Activated CD8-positive, alpha-beta memory T cell treated with anti-CD3 and anti-CD28 coated beads, Interleukin-2, amount 50 U/mL, for 1 hour (primary cell): ENCODE measurements around the gene ARMC9.

Source experiments
- DNase-seq: peaks from one replicate; pipeline ENCODE4 v3.0.0-alpha.2; 2020; ENCODE audit errors: extremely low read depth

ARMC9 gene

GRCh38 chr2:231308631-231309428 is 110.4 kb downstream of the ARMC9 start:
- DNase-seq: no peak

- DNase-seq: no peak
These were observed 113.6 kb downstream of the ARMC9 start for GRCh38 chr2:231312066-231312465.

- DNase-seq: no peak
These were observed 117.5 kb downstream of the ARMC9 start for GRCh38 chr2:231315896-231316295.

- no peak for DNase-seq
These were observed 119.1 kb downstream of the ARMC9 start for GRCh38 chr2:231317579-231317978.

DNA sequence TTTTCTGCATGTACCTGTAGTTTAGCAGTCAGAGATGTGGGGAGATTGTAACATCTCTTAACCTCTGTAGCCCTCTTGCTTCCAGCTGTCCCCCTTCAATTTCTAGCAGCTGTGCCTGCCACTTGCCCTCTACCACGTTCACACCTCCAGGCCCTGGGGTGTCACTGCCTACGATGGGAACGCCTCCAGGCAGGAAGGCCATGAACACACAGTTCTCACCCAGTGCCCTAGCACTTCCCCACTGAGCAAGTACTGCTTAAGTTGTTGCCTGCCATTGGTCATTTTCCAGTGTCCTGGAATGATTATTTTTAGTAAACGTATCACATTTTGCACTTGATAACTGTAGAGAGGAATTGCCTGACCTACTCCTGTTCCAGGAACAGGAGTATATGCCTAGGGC is 120.0 kb downstream of the ARMC9 start:
- no peak for DNase-seq

GRCh38 chr2:231318954-231319353 is 120.5 kb downstream of the ARMC9 start:
- DNase-seq: no peak

- DNase-seq: no peak
These were observed 121.4 kb downstream of the ARMC9 start for GRCh38 chr2:231319867-231320266.

GRCh38 chr2:231321021-231321420 is 122.6 kb downstream of the ARMC9 start:
- no peak for DNase-seq

- no peak for DNase-seq
These were observed 123.3 kb downstream of the ARMC9 start for GRCh38 chr2:231321556-231322334.

DNA sequence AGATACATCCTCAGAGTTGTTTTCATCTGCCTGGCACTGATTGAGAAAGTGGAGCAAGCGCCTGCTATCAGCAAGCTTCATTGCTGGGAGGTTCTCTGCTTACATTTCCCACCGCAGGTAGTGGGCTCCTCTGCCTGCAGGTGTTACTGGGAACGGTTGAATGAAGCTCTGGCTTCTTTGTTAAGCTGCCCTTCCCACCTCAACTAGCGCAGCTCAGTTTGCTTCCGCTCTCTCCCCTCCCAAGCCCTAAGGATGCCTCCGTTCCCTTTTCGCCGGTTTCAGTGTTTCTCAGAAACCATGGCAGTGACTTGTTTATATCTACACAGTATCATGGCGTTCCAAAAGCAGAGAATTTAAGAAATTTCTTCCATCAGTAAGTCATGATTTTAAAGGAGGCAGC is 124.9 kb downstream of the ARMC9 start:
- DNase-seq: no peak

- no peak for DNase-seq
These were observed 127.4 kb downstream of the ARMC9 start for GRCh38 chr2:231325826-231326225.

DNA sequence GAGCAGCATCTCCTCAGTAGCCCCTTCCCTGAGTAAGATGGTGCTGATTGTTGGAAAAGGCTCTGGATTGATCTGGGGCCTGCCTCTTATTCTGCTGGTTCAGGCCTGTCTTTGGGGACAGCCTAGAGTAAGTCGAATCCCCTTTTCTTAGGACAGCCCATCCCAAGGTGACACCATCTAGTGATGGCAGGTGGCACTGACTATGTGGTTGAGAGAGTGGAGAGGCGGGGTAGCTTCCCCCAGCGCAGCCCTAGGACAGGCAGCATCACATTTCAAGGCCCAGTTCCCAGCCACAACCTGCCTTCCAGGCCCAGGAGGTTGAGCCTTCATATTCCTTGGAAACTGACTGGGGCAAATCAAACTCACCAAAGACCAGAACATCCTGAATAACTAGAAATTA is 128.0 kb downstream of the ARMC9 start:
- DNase-seq: no peak

DNA sequence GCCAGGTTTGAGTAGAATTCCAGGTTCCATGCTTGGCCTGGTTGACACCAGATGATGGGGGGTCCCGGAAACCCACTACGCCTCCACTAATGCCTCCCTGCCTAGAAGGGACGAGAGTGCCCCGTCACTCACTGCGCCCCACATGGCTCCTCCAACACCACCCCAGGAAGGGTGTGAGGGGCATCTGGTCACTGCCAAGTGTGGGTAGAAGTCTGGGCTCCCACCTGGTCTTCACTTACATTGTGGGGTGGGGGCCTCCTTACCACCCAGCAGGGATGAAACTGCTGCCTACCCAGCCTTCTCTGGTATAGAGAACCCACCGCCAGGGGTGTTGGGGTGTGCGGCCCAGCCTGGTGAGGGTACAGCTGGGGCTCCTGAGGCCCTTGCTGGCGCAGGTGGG is 131.9 kb downstream of the ARMC9 start:
- no peak for DNase-seq

DNA sequence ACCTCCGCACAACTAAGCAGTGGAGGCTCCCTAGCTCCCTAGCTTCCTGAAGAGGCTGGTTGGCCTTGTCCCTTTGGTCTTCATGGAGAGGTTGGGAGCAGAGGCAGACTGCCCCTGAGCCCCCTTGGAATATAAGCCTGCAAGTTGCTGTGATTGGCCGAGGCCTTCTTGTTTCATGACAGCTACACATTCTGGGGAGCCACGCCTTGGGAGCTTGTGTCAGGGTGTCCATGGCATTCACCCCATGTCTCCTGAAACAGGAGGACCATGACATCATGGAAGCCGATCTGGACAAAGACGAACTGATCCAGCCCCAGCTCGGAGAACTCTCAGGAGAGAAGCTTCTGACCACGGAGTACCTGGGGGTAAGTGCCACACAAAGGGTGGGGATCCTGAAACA is 133.1 kb downstream of the ARMC9 start:
- DNase-seq: no peak

GRCh38 chr2:231332388-231332787 is 134.0 kb downstream of the ARMC9 start:
- DNase-seq: no peak

DNA sequence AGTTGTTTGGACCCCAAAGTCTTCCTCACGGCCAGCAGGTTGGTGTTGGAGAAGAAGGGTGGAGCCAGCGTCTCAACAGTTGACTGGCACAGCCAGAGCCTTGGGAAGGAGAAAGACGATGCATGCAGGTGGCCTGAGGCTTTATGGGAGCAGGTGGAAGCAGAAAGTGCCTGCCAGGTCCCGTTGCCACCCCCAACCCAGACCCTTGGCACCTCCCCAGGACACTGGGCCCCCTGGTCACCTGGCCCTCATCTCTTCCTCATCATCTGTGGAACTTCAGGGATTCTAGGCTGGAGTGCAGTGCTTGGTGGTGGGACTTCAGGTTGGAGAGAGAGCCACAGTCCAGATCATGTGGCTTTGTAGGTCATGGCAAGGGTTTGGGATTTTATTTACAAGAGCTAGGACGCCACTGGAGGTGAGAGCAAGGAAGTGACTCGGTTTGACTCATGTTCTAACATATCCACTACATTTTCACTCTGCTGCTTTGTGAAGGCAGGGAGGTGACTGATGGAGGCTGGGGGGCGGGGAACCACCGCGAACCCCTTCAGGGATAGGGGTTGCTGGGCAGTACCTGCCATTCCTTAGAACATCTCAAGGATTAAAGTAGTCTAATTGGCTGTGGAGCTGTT is 134.6 kb downstream of the ARMC9 start:
- DNase-seq: no peak

GRCh38 chr2:231334179-231334930 is 135.9 kb downstream of the ARMC9 start:
- no peak for DNase-seq

- DNase-seq: no peak
These were observed 136.6 kb downstream of the ARMC9 start for GRCh38 chr2:231334981-231335380.

DNA sequence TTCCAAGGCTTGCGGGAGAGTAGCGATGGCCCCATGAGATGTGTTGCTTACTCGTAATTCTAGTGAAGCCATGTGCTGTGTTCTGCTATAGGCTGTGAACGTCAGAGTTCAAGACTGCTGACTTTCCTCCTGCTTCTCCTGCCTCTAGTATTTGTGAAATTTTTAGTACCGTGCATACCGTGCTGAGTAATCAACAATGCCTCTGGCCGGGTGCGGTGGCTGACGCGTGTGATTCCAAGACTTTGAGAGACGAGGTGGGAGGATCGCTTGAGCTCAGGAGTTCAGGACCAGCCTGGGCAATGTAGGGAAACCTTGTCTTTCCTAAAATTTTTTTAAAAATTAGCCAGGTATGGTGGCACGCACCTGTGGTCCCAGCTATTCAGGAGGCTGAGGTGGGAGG is 137.2 kb downstream of the ARMC9 start:
- no peak for DNase-seq

- no peak for DNase-seq
These were observed 137.8 kb downstream of the ARMC9 start for GRCh38 chr2:231336236-231336635.

DNA sequence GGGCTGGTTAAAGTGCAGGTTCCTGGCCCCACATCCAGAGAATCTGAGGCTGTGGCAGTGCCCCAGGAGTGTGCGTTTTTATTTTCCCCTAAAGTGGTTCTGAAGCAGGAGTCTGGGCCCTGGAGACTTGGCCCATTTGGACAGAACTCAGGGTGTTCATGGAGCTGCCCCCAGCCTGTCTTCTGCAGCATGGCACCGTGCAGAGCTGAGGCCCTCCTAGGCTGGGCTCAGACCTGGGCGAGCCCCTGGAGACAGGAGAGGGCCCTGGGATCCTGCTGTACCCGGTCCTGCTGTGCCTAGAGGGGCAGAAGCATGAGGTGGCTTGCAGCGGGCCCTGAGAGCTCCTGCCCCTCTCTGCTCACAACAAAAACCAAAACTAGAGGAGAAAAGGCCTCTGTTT is 138.3 kb downstream of the ARMC9 start:
- no peak for DNase-seq
